ENCODE data around the gene LITAFD. TPM values are rescaled to one million over a fixed set of nuclear protein-coding genes. Genes with fewer than 3 reads are reported as not detected.

The LITAFD gene
- polyA plus RNA-seq, 3 donors: not detected

- Mint-ChIP-seq H3K4me3 (peak overlapping the region in 1 of 2 donors; percentile 31), H3K4me1 (peaks cover 52% of the 10 kb centered on the region), H3K9me3 (no peaks in the 10 kb centered on the region), H3K27ac (peak overlapping the region in 1 of 7 donors; percentile 41), H3K36me3 (peaks cover 2 to 5% of the 10 kb centered on the region in 2 donors), H3K27me3 (ENCODE audit: low read depth in 3 of 3) (peaks cover 0 to 3% (median 2%) of the 10 kb centered on the region in 3 donors)
- Histone ChIP-seq H3K4me2 (replicated peaks; ENCODE audit: extremely low read depth, low read length, poor library complexity, severe bottlenecking) (peak overlapping the region; percentile 78), H3K79me2 (ENCODE audit: insufficient read depth, low read length) (peaks cover 68% of the 10 kb centered on the region), H2AFZ (ENCODE audit: insufficient read depth, low read depth, low read length, poor library complexity, severe bottlenecking) (no peak overlapping the region), H3K4me3 (replicated peaks in 1 of 3; ENCODE audit: low read depth in 2 of 3, low read length in 3 of 3) (no peak overlapping the region), H3K27me3 (ENCODE audit: control insufficient read depth in 2 of 2, insufficient read depth in 2 of 2, low read length in 2 of 2) (no peaks in the 10 kb centered on the region), H3K27ac (ENCODE audit: low read depth in 1 of 2, low read length in 2 of 2) (no peak overlapping the region), H3K4me1 (ENCODE audit: control insufficient read depth in 1 of 2, insufficient read depth in 2 of 2, low read length in 2 of 2) (peaks cover 36 to 50% of the 10 kb centered on the region in 2 donors), H4K20me1 (ENCODE audit: insufficient read depth, low read length) (peaks cover 72% of the 10 kb centered on the region), H3K9me3 (replicated peaks in 1 of 2; ENCODE audit: control insufficient read depth in 1 of 2, insufficient read depth in 1 of 2, low read length in 2 of 2) (no peaks in the 10 kb centered on the region), H3K36me3 (replicated peaks in 1 of 2; ENCODE audit: control insufficient read depth in 1 of 2, insufficient read depth in 2 of 2, low read length in 2 of 2) (no peaks in the 10 kb centered on the region), H3K9ac (ENCODE audit: insufficient read depth, low read length, poor library complexity, severe bottlenecking) (no peak overlapping the region)
- TF ChIP-seq, protein P1, sequence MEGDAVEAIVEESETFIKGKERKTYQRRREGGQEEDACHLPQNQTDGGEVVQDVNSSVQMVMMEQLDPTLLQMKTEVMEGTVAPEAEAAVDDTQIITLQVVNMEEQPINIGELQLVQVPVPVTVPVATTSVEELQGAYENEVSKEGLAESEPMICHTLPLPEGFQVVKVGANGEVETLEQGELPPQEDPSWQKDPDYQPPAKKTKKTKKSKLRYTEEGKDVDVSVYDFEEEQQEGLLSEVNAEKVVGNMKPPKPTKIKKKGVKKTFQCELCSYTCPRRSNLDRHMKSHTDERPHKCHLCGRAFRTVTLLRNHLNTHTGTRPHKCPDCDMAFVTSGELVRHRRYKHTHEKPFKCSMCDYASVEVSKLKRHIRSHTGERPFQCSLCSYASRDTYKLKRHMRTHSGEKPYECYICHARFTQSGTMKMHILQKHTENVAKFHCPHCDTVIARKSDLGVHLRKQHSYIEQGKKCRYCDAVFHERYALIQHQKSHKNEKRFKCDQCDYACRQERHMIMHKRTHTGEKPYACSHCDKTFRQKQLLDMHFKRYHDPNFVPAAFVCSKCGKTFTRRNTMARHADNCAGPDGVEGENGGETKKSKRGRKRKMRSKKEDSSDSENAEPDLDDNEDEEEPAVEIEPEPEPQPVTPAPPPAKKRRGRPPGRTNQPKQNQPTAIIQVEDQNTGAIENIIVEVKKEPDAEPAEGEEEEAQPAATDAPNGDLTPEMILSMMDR (IDR thresholded peaks at IDR 0.05): no peak
- WGBS (ENCODE audit: insufficient coverage): 90% methylated on average over 25 of the region's 30 CpGs
- intact Hi-C loops (cut with micrococcal nuclease): loop anchor here (5.0 to 10.0 kb wide), 2 partner anchors 69 to 192 kb away; partner anchors contain the start of genes ABAT (in 1 of the 2), PMM2 (in 1 of the 2) and TMEM186 (in 1 of the 2)
- DNase-seq: no peak
These were observed 15.8 kb upstream of the LITAFD start for GRCh38 chr16:8866118-8866883.

DNA sequence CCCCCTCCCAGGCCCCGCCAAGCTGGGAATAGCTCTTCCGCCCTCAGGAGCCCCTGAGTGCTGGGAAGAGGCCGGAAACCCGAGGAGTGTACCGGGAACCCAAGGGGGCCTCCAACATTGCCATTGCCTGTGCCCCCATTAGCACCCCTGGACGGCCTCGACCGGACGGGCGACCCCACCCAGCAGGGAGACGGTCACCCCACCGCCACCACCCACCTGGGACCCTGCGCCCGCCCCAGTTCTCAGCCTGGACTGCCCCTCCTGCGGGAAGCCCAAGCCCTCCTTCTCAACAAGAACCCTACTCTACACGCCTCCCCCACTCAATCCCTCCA lies 15.3 kb upstream of the LITAFD start:
- no peak overlapping the region for H3K27ac ChIP-seq (ENCODE audit: low read depth in 1 of 2, low read length in 2 of 2)
- H3K4me3 ChIP-seq (replicated peaks in 1 of 3; ENCODE audit: low read depth in 2 of 3, low read length in 3 of 3): peak overlapping the region in 2 of 3 experiments; percentile 83 to 90

More for the DNA sequence above, 15.3 kb upstream of the LITAFD start:
- peaks cover 67% of the 10 kb centered on the region for H4K20me1 ChIP-seq (ENCODE audit: insufficient read depth, low read length)
- H3K27ac Mint-ChIP-seq: peak overlapping the region in 3 of 7 donors; percentile 70 to 77 (median 71)
- intact Hi-C loops (cut with micrococcal nuclease): loop anchor here (5.0 to 10.0 kb wide), 2 partner anchors 70 to 192 kb away; partner anchors contain the start of genes ABAT (in 1 of the 2), PMM2 (in 1 of the 2) and TMEM186 (in 1 of the 2)
- H2AFZ ChIP-seq (ENCODE audit: insufficient read depth, low read depth, low read length, poor library complexity, severe bottlenecking): no peak overlapping the region
- H3K27me3 ChIP-seq (ENCODE audit: control insufficient read depth in 2 of 2, insufficient read depth in 2 of 2, low read length in 2 of 2): no peaks in the 10 kb centered on the region
- TF ChIP-seq, protein P1 (IDR thresholded peaks at IDR 0.05): no peak
- H3K4me1 Mint-ChIP-seq: peaks cover 54% of the 10 kb centered on the region
- peak overlapping the region; percentile 78 for H3K4me2 ChIP-seq (replicated peaks; ENCODE audit: extremely low read depth, low read length, poor library complexity, severe bottlenecking)
- DNase-seq: no peak
- H3K36me3 ChIP-seq (replicated peaks in 1 of 2; ENCODE audit: control insufficient read depth in 1 of 2, insufficient read depth in 2 of 2, low read length in 2 of 2): no peaks in the 10 kb centered on the region
- no peaks in the 10 kb centered on the region for H3K9me3 Mint-ChIP-seq
- 61% methylated on average over 15 of the region's 16 CpGs for WGBS (ENCODE audit: insufficient coverage)
- peaks cover 0 to 3% (median 2%) of the 10 kb centered on the region in 3 donors for H3K27me3 Mint-ChIP-seq (ENCODE audit: low read depth in 3 of 3)
- H3K79me2 ChIP-seq (ENCODE audit: insufficient read depth, low read length): peaks cover 63% of the 10 kb centered on the region
- H3K4me3 Mint-ChIP-seq: peak overlapping the region; percentile 93 to 96
- peaks cover 38 to 56% of the 10 kb centered on the region in 2 donors for H3K4me1 ChIP-seq (ENCODE audit: control insufficient read depth in 1 of 2, insufficient read depth in 2 of 2, low read length in 2 of 2)
- no peaks in the 10 kb centered on the region for H3K9me3 ChIP-seq (replicated peaks in 1 of 2; ENCODE audit: control insufficient read depth in 1 of 2, insufficient read depth in 1 of 2, low read length in 2 of 2)
- H3K9ac ChIP-seq (ENCODE audit: insufficient read depth, low read length, poor library complexity, severe bottlenecking): peak overlapping the region; percentile 73
- peaks cover 2 to 5% of the 10 kb centered on the region in 2 donors for H3K36me3 Mint-ChIP-seq
